Measurements from ENCODE around the gene LSAMP. TPM values are rescaled to one million over a fixed set of nuclear protein-coding genes. Genes with fewer than 3 reads are reported as not detected.

The LSAMP gene
- total RNA-seq, 1 donor = 3.3 TPM

- DNase-seq (ENCODE audit: insufficient read length, low spot score, missing footprints) = no peak
- Histone ChIP-seq H3K27ac (ENCODE audit: low read depth, low read length) (no peak overlapping the region), H3K9me3 (ENCODE audit: low read depth, low read length) (no peaks in the 10 kb centered on the region), H3K4me3 (ENCODE audit: insufficient read depth, low read length) (no peak overlapping the region), H3K36me3 (ENCODE audit: insufficient read depth, low read length) (no peaks in the 10 kb centered on the region), H3K27me3 (ENCODE audit: insufficient read depth, low read length) (no peaks in the 10 kb centered on the region), H3K79me2 (ENCODE audit: insufficient read depth, low read length) (no peaks in the 10 kb centered on the region), H3K4me1 (ENCODE audit: insufficient read depth, low read length) (no peaks in the 10 kb centered on the region), H2AFZ (ENCODE audit: low read length) (no peak overlapping the region), H3K4me2 (ENCODE audit: insufficient read depth, low read length) (no peak overlapping the region), H4K20me1 (ENCODE audit: insufficient read depth, low read length) (no peaks in the 10 kb centered on the region)
- TF ChIP-seq, protein P1, sequence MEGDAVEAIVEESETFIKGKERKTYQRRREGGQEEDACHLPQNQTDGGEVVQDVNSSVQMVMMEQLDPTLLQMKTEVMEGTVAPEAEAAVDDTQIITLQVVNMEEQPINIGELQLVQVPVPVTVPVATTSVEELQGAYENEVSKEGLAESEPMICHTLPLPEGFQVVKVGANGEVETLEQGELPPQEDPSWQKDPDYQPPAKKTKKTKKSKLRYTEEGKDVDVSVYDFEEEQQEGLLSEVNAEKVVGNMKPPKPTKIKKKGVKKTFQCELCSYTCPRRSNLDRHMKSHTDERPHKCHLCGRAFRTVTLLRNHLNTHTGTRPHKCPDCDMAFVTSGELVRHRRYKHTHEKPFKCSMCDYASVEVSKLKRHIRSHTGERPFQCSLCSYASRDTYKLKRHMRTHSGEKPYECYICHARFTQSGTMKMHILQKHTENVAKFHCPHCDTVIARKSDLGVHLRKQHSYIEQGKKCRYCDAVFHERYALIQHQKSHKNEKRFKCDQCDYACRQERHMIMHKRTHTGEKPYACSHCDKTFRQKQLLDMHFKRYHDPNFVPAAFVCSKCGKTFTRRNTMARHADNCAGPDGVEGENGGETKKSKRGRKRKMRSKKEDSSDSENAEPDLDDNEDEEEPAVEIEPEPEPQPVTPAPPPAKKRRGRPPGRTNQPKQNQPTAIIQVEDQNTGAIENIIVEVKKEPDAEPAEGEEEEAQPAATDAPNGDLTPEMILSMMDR (IDR thresholded peaks at IDR 0.05; ENCODE audit: extremely low read depth, low read depth, low read length) = no peak
Measured at GRCh38 chr3:116388867-116389385, 56.4 kb downstream of the LSAMP start.

DNA sequence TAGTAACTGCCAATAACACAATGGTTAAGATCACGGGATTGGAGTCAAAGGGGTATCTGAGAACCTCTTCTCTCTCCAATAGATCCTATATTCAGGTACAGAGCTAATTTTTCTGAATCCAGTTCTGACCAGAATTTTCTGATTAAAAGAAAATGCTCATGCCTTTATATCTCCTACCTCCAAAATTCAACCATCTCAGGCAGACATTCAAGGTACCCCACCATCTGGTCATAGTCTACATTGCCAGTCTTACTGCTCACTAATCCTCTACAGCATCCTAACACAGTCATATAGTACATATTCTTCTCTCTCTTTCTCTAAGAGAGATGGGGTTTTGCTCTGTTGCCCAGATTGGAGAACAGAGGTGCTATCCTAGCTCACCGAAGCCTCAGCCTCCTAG is 59.1 kb downstream of the LSAMP start:
- Histone ChIP-seq H4K20me1 (ENCODE audit: insufficient read depth, low read length) (no peaks in the 10 kb centered on the region), H3K79me2 (ENCODE audit: insufficient read depth, low read length) (no peaks in the 10 kb centered on the region), H3K4me2 (ENCODE audit: insufficient read depth, low read length) (no peak overlapping the region), H3K36me3 (ENCODE audit: insufficient read depth, low read length) (no peaks in the 10 kb centered on the region), H2AFZ (ENCODE audit: low read length) (no peak overlapping the region), H3K9me3 (ENCODE audit: low read depth, low read length) (no peaks in the 10 kb centered on the region), H3K27ac (ENCODE audit: low read depth, low read length) (no peak overlapping the region), H3K4me3 (ENCODE audit: insufficient read depth, low read length) (no peak overlapping the region), H3K4me1 (ENCODE audit: insufficient read depth, low read length) (no peaks in the 10 kb centered on the region), H3K27me3 (ENCODE audit: insufficient read depth, low read length) (no peaks in the 10 kb centered on the region)
- TF ChIP-seq, protein P1 (IDR thresholded peaks at IDR 0.05; ENCODE audit: extremely low read depth, low read depth, low read length) = no peak
- peak; percentile 58 for DNase-seq (ENCODE audit: insufficient read length, low spot score, missing footprints)

DNA sequence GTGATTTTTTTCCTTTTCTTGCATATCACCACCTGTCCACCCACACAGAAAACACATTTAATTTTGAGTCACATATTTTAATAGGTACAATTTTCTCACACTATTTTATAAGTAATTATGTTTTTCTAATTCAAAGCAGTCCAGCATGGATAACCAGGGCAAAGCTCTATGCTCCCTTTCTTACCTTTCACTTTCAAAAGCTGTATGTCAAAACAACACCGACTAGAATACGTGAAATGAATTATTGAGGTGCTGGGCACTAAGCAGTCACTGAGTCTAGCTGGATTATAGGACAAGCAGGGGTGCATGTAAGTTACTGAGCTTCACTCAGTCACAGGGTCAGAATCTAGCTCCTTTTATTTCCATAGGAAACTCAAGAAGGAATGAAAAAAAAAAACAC is 60.6 kb downstream of the LSAMP start:
- Histone ChIP-seq H3K4me3 (ENCODE audit: insufficient read depth, low read length) (no peak overlapping the region), H3K27me3 (ENCODE audit: insufficient read depth, low read length) (no peaks in the 10 kb centered on the region), H2AFZ (ENCODE audit: low read length) (no peak overlapping the region), H3K79me2 (ENCODE audit: insufficient read depth, low read length) (no peaks in the 10 kb centered on the region), H4K20me1 (ENCODE audit: insufficient read depth, low read length) (no peaks in the 10 kb centered on the region), H3K27ac (ENCODE audit: low read depth, low read length) (no peak overlapping the region), H3K4me2 (ENCODE audit: insufficient read depth, low read length) (no peak overlapping the region), H3K4me1 (ENCODE audit: insufficient read depth, low read length) (no peaks in the 10 kb centered on the region), H3K36me3 (ENCODE audit: insufficient read depth, low read length) (no peaks in the 10 kb centered on the region), H3K9me3 (ENCODE audit: low read depth, low read length) (no peaks in the 10 kb centered on the region)
- no peak for DNase-seq (ENCODE audit: insufficient read length, low spot score, missing footprints)
- TF ChIP-seq, protein P1 (IDR thresholded peaks at IDR 0.05; ENCODE audit: extremely low read depth, low read depth, low read length) = no peak

DNA sequence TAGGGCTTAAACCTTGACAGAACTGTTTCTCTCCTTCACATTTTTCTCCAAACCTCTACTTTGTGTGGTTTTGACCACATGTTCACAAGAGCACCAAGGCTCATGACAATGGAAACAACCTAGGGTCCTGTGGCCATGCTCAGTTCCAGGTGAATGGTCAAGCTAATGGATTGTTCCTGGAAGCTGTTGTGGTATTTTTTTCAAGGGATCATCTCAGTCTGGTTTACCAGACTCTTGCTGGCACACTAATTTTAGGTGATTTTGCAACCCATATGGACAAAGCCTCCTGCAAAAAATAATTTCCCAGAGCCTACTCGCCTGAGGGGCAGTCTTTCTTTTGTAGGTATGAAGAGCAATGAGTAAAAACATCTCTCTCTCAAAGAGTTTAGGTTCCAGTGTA is 67.2 kb downstream of the LSAMP start:
- Histone ChIP-seq H3K9me3 (ENCODE audit: low read depth, low read length) (no peaks in the 10 kb centered on the region), H3K79me2 (ENCODE audit: insufficient read depth, low read length) (no peaks in the 10 kb centered on the region), H2AFZ (ENCODE audit: low read length) (no peak overlapping the region), H3K27me3 (ENCODE audit: insufficient read depth, low read length) (no peaks in the 10 kb centered on the region), H3K36me3 (ENCODE audit: insufficient read depth, low read length) (no peaks in the 10 kb centered on the region), H3K4me3 (ENCODE audit: insufficient read depth, low read length) (no peak overlapping the region), H3K4me2 (ENCODE audit: insufficient read depth, low read length) (no peak overlapping the region), H3K27ac (ENCODE audit: low read depth, low read length) (no peak overlapping the region), H3K4me1 (ENCODE audit: insufficient read depth, low read length) (no peaks in the 10 kb centered on the region), H4K20me1 (ENCODE audit: insufficient read depth, low read length) (no peaks in the 10 kb centered on the region)
- TF ChIP-seq, protein P1 (IDR thresholded peaks at IDR 0.05; ENCODE audit: extremely low read depth, low read depth, low read length) = no peak
- no peak for DNase-seq (ENCODE audit: insufficient read length, low spot score, missing footprints)

Data from osteoblast (primary cell).